K562 (cell line): ENCODE results near the gene PRDX6. TPM values are rescaled to one million over a fixed set of nuclear protein-coding genes. Genes with fewer than 3 reads are reported as not detected.
A peak's percentile ranks its signal among the peaks of the same experiment; 100 is the strongest.

ENCODE experiments used
- ARHGAP35 ChIP-seq: fragments of 450-650 bp; IDR thresholded peaks from 2 replicates; pipeline ENCODE4 v1.6.1; 2018; ENCODE audit not compliant: partially characterized antibody
- CBX5 ChIP-seq: IDR thresholded peaks from 2 replicates; pipeline ENCODE4 v1.6.1; 2014; ENCODE audit warnings: low read depth, borderline replicate concordance
- ETV1 ChIP-seq: fragments of 450-650 bp; conservative IDR thresholded peaks from 2 replicates; pipeline ENCODE4 v1.6.1; 2016; ENCODE audit warnings: missing genetic modification characterization, control low read depth, low read depth, missing compliant biosample characterization
- GATA2 ChIP-seq: sonication (generic); formaldehyde crosslinking; IDR thresholded peaks from 2 replicates; pipeline ENCODE4 v1.4.0; 2020; ENCODE audit warnings: mild to moderate bottlenecking, missing genetic modification reagents
- GTF2B ChIP-seq: IDR thresholded peaks from 2 replicates; pipeline ENCODE4 v1.6.1; 2011; ENCODE audit not compliant: insufficient read length; ENCODE audit errors: extremely low read depth
- MGA ChIP-seq: fragments of 450-650 bp; IDR thresholded peaks from 2 replicates; pipeline ENCODE4 v1.6.1; 2016; ENCODE audit warnings: mild to moderate bottlenecking, moderate library complexity
- NFE2 ChIP-seq: IDR thresholded peaks from 2 replicates; pipeline ENCODE4 v1.6.1; 2014; ENCODE audit warnings: antibody characterized with exemption, low read depth
- NR2C1 ChIP-seq, 2 experiments: fragments of 450-650 bp; IDR thresholded peaks; 2 replicates each; pipeline ENCODE4 v1.6.1; 2017; ENCODE audit warnings: mild to moderate bottlenecking in 2 of 2, antibody characterized with exemption in 1 of 2, inconsistent platforms in 1 of 2, missing compliant biosample characterization in 1 of 2, missing genetic modification characterization in 1 of 2
- NR2F6 ChIP-seq: fragments of 450-650 bp; formaldehyde crosslinking; IDR thresholded peaks from 2 replicates; pipeline ENCODE4 v1.4.0; 2020; ENCODE audit warnings: mild to moderate bottlenecking
- RBBP5 ChIP-seq: fragments of 200-600 bp; sonication (generic); IDR thresholded peaks from 2 replicates; pipeline ENCODE4 v1.6.1; 2012; ENCODE audit warnings: borderline replicate concordance, mild to moderate bottlenecking, low read length, control low read depth, inconsistent platforms; ENCODE audit not compliant: insufficient read depth, poor library complexity, severe bottlenecking
- TOE1 ChIP-seq, 2 experiments: fragments of 450-650 bp in 1 of 2; sonication (generic) in 1 of 2; formaldehyde crosslinking in 1 of 2; IDR thresholded peaks; 2 replicates each; pipeline versions ENCODE4 v1.7.1 to v1.8.0; 2016 to 2022; ENCODE audit warnings: borderline replicate concordance in 2 of 2, mild to moderate bottlenecking in 2 of 2, antibody characterized with exemption in 1 of 2, inconsistent platforms in 1 of 2, low read depth in 1 of 2, missing genetic modification reagents in 1 of 2, moderate library complexity in 1 of 2
- ZFPM2 ChIP-seq: fragments of 250-450 bp; sonication (Bioruptor Pico); IDR thresholded peaks from 2 replicates; pipeline ENCODE4 v1.5.1; 2022; ENCODE audit warnings: mild to moderate bottlenecking
- ZNF212 ChIP-seq: fragments of 450-650 bp; formaldehyde crosslinking; IDR thresholded peaks from 2 replicates; pipeline ENCODE4 v1.4.0; 2020; ENCODE audit warnings: mild to moderate bottlenecking
- ZNF354B ChIP-seq: fragments of 250-450 bp; sonication (Bioruptor Pico); IDR thresholded peaks from 2 replicates; pipeline ENCODE4 v1.4.0; 2020
- ZNF583 ChIP-seq: fragments of 250-450 bp; sonication (Bioruptor Pico); IDR thresholded peaks from 2 replicates; pipeline ENCODE4 v1.4.0; 2020
- ZNF699 ChIP-seq: fragments of 250-450 bp; sonication (Bioruptor Pico); IDR thresholded peaks from 2 replicates; pipeline ENCODE4 v1.8.0; 2021; ENCODE audit warnings: mild to moderate bottlenecking, moderate library complexity; ENCODE audit not compliant: insufficient replicate concordance
- polyA plus RNA-seq, 8 experiments: library from polyadenylated mRNA; depleted of rRNA in 4 of 8; stranded (reverse) in 5 of 8; unstranded in 3 of 8; fragments of >200 nt; fragmentation: Nextera tagmentation in 2 of 8; fragmentation: Illumina TruSeq in 1 of 8; extraction: Ambion mirVana in 2 of 8; extraction: Trizol in 1 of 8; gene quantifications; 2 replicates each; pipeline versions ENCODE4 v1.2.1 to v1.2.3, GENCODE V29; 2011 to 2014; ENCODE audit warnings: inconsistent platforms in 1 of 8, missing spikeins in 1 of 8
- total RNA-seq, 7 experiments: library from RNA; depleted of rRNA in 6 of 7; stranded (reverse); fragments of >200 nt in 6 of 7; fragmentation: Illumina TruSeq in 2 of 7; extraction: Trizol in 2 of 7; gene quantifications; 2 replicates each; pipeline versions ENCODE4 v1.2.1 to v1.2.3, GENCODE V29; 2011 to 2021; ENCODE audit warnings: low replicate concordance in 1 of 7

The PRDX6 gene
- total and polyA plus RNA-seq, 9 of the 15 experiments (the other 6 are each of a cell fraction or from before 2014, with no cell fraction given) = 277 to 1,082 (median 610) TPM

- TF ChIP-seq MGA (no peak; the same call in 1 of the 2 replicates), CBX5 (no peak), GATA2 (CRISPR knock-in tag) (no peak), ZNF212 (CRISPR knock-in tag) (no peak), NR2C1 (IDR thresholded peaks at IDR 0.05) (no peak), NR2C1 (tag; IDR thresholded peaks at IDR 0.05) (no peak), ETV1 (tag) (no peak), GTF2B (no peak), NR2F6 (CRISPR knock-in tag) (no peak), ZFPM2 (CRISPR knock-in tag) (0 out of 2 replicates have a peak, but pooled peaks have one; percentile 29), NFE2 (no peak), ZNF583 (CRISPR knock-in tag) (no peak), ZNF699 (CRISPR knock-in tag) (no peak), TOE1 (IDR thresholded peaks at IDR 0.05; ENCODE audit: borderline replicate concordance) (no peak), TOE1 (CRISPR knock-in tag; IDR thresholded peaks at IDR 0.05; ENCODE audit: borderline replicate concordance, low read depth) (no peak), ZNF354B (CRISPR knock-in tag) (no peak), ARHGAP35 (no peak), RBBP5 (peak; percentile 84)
These were observed at the start of gene PRDX6 (continued) for GRCh38 chr1:173477286-173478093.
